Neural cell (in vitro differentiated cells): Measurements from ENCODE around the gene SMARCA5. TPM values are rescaled to one million over a fixed set of nuclear protein-coding genes. Genes with fewer than 3 reads are reported as not detected.

Experiments
- H2AFZ ChIP-seq: fragments of 200-600, 300-800 bp; sonication (generic), shearing (Covaris generic); 2 replicates; pipeline ENCODE4 v1.6.0; 2014; ENCODE audit warnings: low read depth, mild to moderate bottlenecking, antibody characterized with exemption, low read length, moderate library complexity
- H3F3A ChIP-seq: fragments of 200-600 bp; shearing (Covaris generic); 2 replicates; pipeline ENCODE4 v1.6.1; 2016; ENCODE audit warnings: mild to moderate bottlenecking, moderate library complexity, mixed read lengths, antibody characterized with exemption, low read length; ENCODE audit not compliant: insufficient read depth, poor library complexity, severe bottlenecking
- H3K27ac ChIP-seq: fragments of 200-600, 300-800 bp; sonication (generic), shearing (Covaris generic); 2 replicates; pipeline ENCODE4 v1.5.1; 2014; ENCODE audit warnings: mild to moderate bottlenecking, low read length, moderate library complexity
- H3K27me3 ChIP-seq: fragments of 300-800, 200-600 bp; sonication (generic), shearing (Covaris generic); 2 replicates; pipeline ENCODE4 v1.6.0; 2014; ENCODE audit warnings: mild to moderate bottlenecking, low read depth, low read length, moderate library complexity; ENCODE audit not compliant: insufficient read depth
- H3K36me3 ChIP-seq: fragments of 300-800, 200-600 bp; sonication (generic), shearing (Covaris generic); 2 replicates; pipeline ENCODE4 v1.5.1; 2014; ENCODE audit warnings: mild to moderate bottlenecking, antibody characterized with exemption, low read length, moderate library complexity; ENCODE audit not compliant: insufficient read depth
- H3K4me2 ChIP-seq: fragments of 300-800, 200-600 bp; sonication (generic), shearing (Covaris generic); 2 replicates; pipeline ENCODE4 v1.6.0; 2014; ENCODE audit warnings: mild to moderate bottlenecking, low read length
- H3K4me3 ChIP-seq: fragments of 300-800, 200-600 bp; sonication (generic), shearing (Covaris generic); 2 replicates; pipeline ENCODE4 v1.5.1; 2014; ENCODE audit warnings: mild to moderate bottlenecking, low read length, moderate library complexity
- H3K79me2 ChIP-seq: fragments of 200-600 bp; shearing (Covaris generic); replicated peaks from 2 replicates; pipeline ENCODE4 v1.6.0; 2014; ENCODE audit warnings: mild to moderate bottlenecking, low read length, moderate library complexity; ENCODE audit not compliant: insufficient read depth
- H3K9ac ChIP-seq: fragments of 300-800, 200-600 bp; sonication (generic), shearing (Covaris generic); 2 replicates; pipeline ENCODE4 v1.6.1; 2016; ENCODE audit warnings: mild to moderate bottlenecking, low read length, mixed read lengths
- H3K9me2 ChIP-seq: fragments of 200-600 bp; shearing (Covaris generic); 2 replicates; pipeline ENCODE4 v1.6.1; 2016; ENCODE audit warnings: mild to moderate bottlenecking, low read length, mixed read lengths; ENCODE audit not compliant: insufficient read depth
- H3K9me3 ChIP-seq: fragments of 200-600, 300-800 bp; sonication (generic), shearing (Covaris generic); 2 replicates; pipeline ENCODE4 v1.6.1; 2016; ENCODE audit warnings: mild to moderate bottlenecking, mixed run types, low read length, moderate library complexity, mixed read lengths
- H4K20me1 ChIP-seq: fragments of 200-600 bp; shearing (Covaris generic); 2 replicates; pipeline ENCODE4 v1.6.1; 2016; ENCODE audit warnings: mild to moderate bottlenecking, mixed run types; ENCODE audit not compliant: insufficient read depth
- CTCF ChIP-seq: fragments of 450-650 bp; IDR thresholded peaks from 2 replicates; pipeline ENCODE4 v1.5.1; 2014; ENCODE audit warnings: antibody characterized with exemption, mild to moderate bottlenecking, moderate library complexity; ENCODE audit not compliant: poor library complexity, severe bottlenecking
- EP300 ChIP-seq: fragments of 450-650 bp; conservative IDR thresholded peaks from 2 replicates; pipeline ENCODE4 v1.6.1; 2014; ENCODE audit warnings: antibody characterized with exemption, mild to moderate bottlenecking, moderate library complexity; ENCODE audit not compliant: poor library complexity, severe bottlenecking
- EZH2 ChIP-seq: fragments of 200-600, 300-800 bp; shearing (Covaris generic), sonication (generic); IDR thresholded peaks from 2 replicates; pipeline ENCODE4 v1.6.1; 2014; ENCODE audit warnings: antibody characterized with exemption, low read length, borderline replicate concordance, mild to moderate bottlenecking; ENCODE audit not compliant: insufficient read depth, poor library complexity, severe bottlenecking
- MXI1 ChIP-seq: fragments of 450-650 bp; conservative IDR thresholded peaks from 2 replicates; pipeline ENCODE4 v1.6.1; 2014; ENCODE audit warnings: antibody characterized with exemption, mild to moderate bottlenecking; ENCODE audit not compliant: poor library complexity, severe bottlenecking
- POLR2AphosphoS5 ChIP-seq: IDR thresholded peaks from 2 replicates; pipeline ENCODE4 v1.6.1; 2012
- RAD21 ChIP-seq: fragments of 450-650 bp; conservative IDR thresholded peaks from 2 replicates; pipeline ENCODE4 v1.6.1; 2014; ENCODE audit warnings: antibody characterized with exemption, mild to moderate bottlenecking, moderate library complexity
- REST ChIP-seq: IDR thresholded peaks from 2 replicates; pipeline ENCODE4 v1.6.1; 2012; ENCODE audit warnings: borderline replicate concordance
- SMC3 ChIP-seq: fragments of 450-650 bp; conservative IDR thresholded peaks from 2 replicates; pipeline ENCODE4 v1.6.1; 2014; ENCODE audit warnings: antibody characterized with exemption, mild to moderate bottlenecking, moderate library complexity; ENCODE audit not compliant: poor library complexity
- TAF1 ChIP-seq: IDR thresholded peaks from 2 replicates; pipeline ENCODE4 v1.6.1; 2012; ENCODE audit warnings: low read depth
- polyA plus RNA-seq: library from polyadenylated mRNA; depleted of rRNA; stranded (reverse); fragments of >200 nt; gene quantifications from 2 replicates; pipeline ENCODE4 v1.2.3, GENCODE V29; 2014

The SMARCA5 gene
- polyA plus RNA-seq, 1 donor from 2014 or later = 49.2 TPM

GRCh38 chr4:143585548-143585947 lies 72.0 kb downstream of the SMARCA5 start:
- Histone ChIP-seq H3K27me3 (no peaks in the 10 kb centered on the region), H3K79me2 (no peaks in the 10 kb centered on the region), H3K27ac (no peak overlapping the region), H3K9ac (no peak overlapping the region), H3K4me2 (no peak overlapping the region), H4K20me1 (no peaks in the 10 kb centered on the region), H3K9me2 (no peaks in the 10 kb centered on the region), H3K9me3 (no peaks in the 10 kb centered on the region), H2AFZ (no peak overlapping the region), H3K4me3 (no peak overlapping the region), H3K36me3 (no peaks in the 10 kb centered on the region), H3F3A (no peaks in the 10 kb centered on the region)
- TF ChIP-seq POLR2AphosphoS5 (no peak), EZH2 (no peak), RAD21 (no peak), REST (no peak)

GRCh38 chr4:143586080-143586479 lies 72.6 kb downstream of the SMARCA5 start:
- Histone ChIP-seq H3F3A (no peaks in the 10 kb centered on the region), H3K36me3 (no peaks in the 10 kb centered on the region), H3K79me2 (no peaks in the 10 kb centered on the region), H2AFZ (no peak overlapping the region), H3K4me2 (no peak overlapping the region), H3K4me3 (no peak overlapping the region), H3K27me3 (no peaks in the 10 kb centered on the region), H3K27ac (no peak overlapping the region), H3K9me2 (no peaks in the 10 kb centered on the region), H3K9ac (no peak overlapping the region), H3K9me3 (no peaks in the 10 kb centered on the region), H4K20me1 (no peaks in the 10 kb centered on the region)
- TF ChIP-seq EP300 = no peak
- no peak for TF ChIP-seq RAD21
- no peak for TF ChIP-seq TAF1
- TF ChIP-seq REST = no peak
- no peak for TF ChIP-seq MXI1
- no peak for TF ChIP-seq SMC3
- TF ChIP-seq CTCF = no peak
- no peak for TF ChIP-seq POLR2AphosphoS5
- TF ChIP-seq EZH2 = no peak
